ENCODE measurements around the gene SETD2.
A peak's percentile ranks its signal among the peaks of the same experiment; 100 is the strongest.

Gene SETD2

GRCh38 chr3:47009225-47010110 is 154.4 kb downstream of the SETD2 start:
- peak; percentile 82 for DNase-seq (ENCODE audit: low read depth)

- no peak for DNase-seq (ENCODE audit: low read depth)
Measured at GRCh38 chr3:47008851-47009224, 155.1 kb downstream of the SETD2 start.

GRCh38 chr3:47008234-47008796 is 155.6 kb downstream of the SETD2 start:
- no peak for DNase-seq (ENCODE audit: low read depth)

- no peak for DNase-seq (ENCODE audit: low read depth)
Measured at GRCh38 chr3:47007482-47008233, 156.3 kb downstream of the SETD2 start.

- no peak for DNase-seq (ENCODE audit: low read depth)
Measured at GRCh38 chr3:47007001-47007400, 156.9 kb downstream of the SETD2 start.

GRCh38 chr3:47006145-47006651 is 157.7 kb downstream of the SETD2 start:
- DNase-seq (ENCODE audit: low read depth), result no peak

- no peak for DNase-seq (ENCODE audit: low read depth)
Measured at GRCh38 chr3:47005212-47006144, 158.4 kb downstream of the SETD2 start.

- DNase-seq (ENCODE audit: low read depth), result no peak
Measured at GRCh38 chr3:47004369-47005211, 159.3 kb downstream of the SETD2 start.

- DNase-seq (ENCODE audit: low read depth), result no peak
Measured at GRCh38 chr3:47003461-47004368, 160.2 kb downstream of the SETD2 start.

GRCh38 chr3:47003056-47003410 is 160.9 kb downstream of the SETD2 start:
- DNase-seq (ENCODE audit: low read depth), result no peak

GRCh38 chr3:47002171-47003055 is 161.5 kb downstream of the SETD2 start:
- DNase-seq (ENCODE audit: low read depth), result no peak

GRCh38 chr3:47001731-47002170 is 162.2 kb downstream of the SETD2 start:
- DNase-seq (ENCODE audit: low read depth), result no peak

GRCh38 chr3:47000922-47001730 is 162.8 kb downstream of the SETD2 start:
- DNase-seq (ENCODE audit: low read depth), result no peak

- DNase-seq (ENCODE audit: low read depth), result no peak
Measured at GRCh38 chr3:47000198-47000815, 163.6 kb downstream of the SETD2 start.

- DNase-seq (ENCODE audit: low read depth), result no peak
Measured at GRCh38 chr3:46999516-47000197, 164.3 kb downstream of the SETD2 start.

- no peak for DNase-seq (ENCODE audit: low read depth)
Measured at GRCh38 chr3:46998852-46999515, 164.9 kb downstream of the SETD2 start.
